Measurements from ENCODE around the gene MAVS.
"Not testable (repeated sequence)": the region's sequence is repeated elsewhere in the genome, so short reads cannot be mapped to it uniquely, and the experiment has no call there.

MAVS gene

GRCh38 chr20:3821996-3822395 lies 24.6 kb upstream of the MAVS start:
- ChIA-PET POLR2A (interaction anchor here (2.0 to 3.2 kb wide), 3 partner anchors 10 to 30 kb away, joined by 6 to 20 read pairs (median 10); no protein-coding TSS in a partner anchor), CTCF (no interaction called here)
- TF ChIP-seq ZNF384 (IDR thresholded peaks at IDR 0.05) = no peak
- TF ChIP-seq FOXK2 (IDR thresholded peaks at IDR 0.05) = no peak
- no peak for TF ChIP-seq L3MBTL2 (conservative IDR thresholded peaks at IDR 0.05)
- TF ChIP-seq TARDBP (IDR thresholded peaks at IDR 0.05) = no peak
- no peak for DNase-seq (ENCODE audit: extremely low spot score)

- ChIA-PET CTCF (no interaction called here), POLR2A (no interaction called here)
- DNase-seq (ENCODE audit: extremely low spot score) = no peak
- TF ChIP-seq CTBP1 (IDR thresholded peaks at IDR 0.05; ENCODE audit: borderline replicate concordance) = no peak
- no peak for TF ChIP-seq HDGF (IDR thresholded peaks at IDR 0.05; ENCODE audit: borderline replicate concordance)
- no peak for TF ChIP-seq FOXK2 (IDR thresholded peaks at IDR 0.05)
- TF ChIP-seq ELF4 (IDR thresholded peaks at IDR 0.05) = no peak
Measured at GRCh38 chr20:3823881-3824280, 22.8 kb upstream of the MAVS start.

- POLR2A ChIA-PET = interaction anchor here (1.1 kb wide), 1 partner anchor 20 kb away, joined by 3 read pairs; no protein-coding TSS in a partner anchor
- CTCF ChIA-PET = no interaction called here
- no peak for DNase-seq (ENCODE audit: extremely low spot score)
- TF ChIP-seq L3MBTL2 (conservative IDR thresholded peaks at IDR 0.05) = no peak
- TF ChIP-seq SUZ12 (IDR thresholded peaks at IDR 0.05) = no peak
- no peak for TF ChIP-seq ELF4 (IDR thresholded peaks at IDR 0.05)
- no peak for TF ChIP-seq NFRKB (IDR thresholded peaks at IDR 0.05)
- TF ChIP-seq BHLHE40 (IDR thresholded peaks at IDR 0.05; ENCODE audit: borderline replicate concordance) = no peak
- no peak for TF ChIP-seq ARNT (IDR thresholded peaks at IDR 0.05)
- no peak for TF ChIP-seq FOXK2 (IDR thresholded peaks at IDR 0.05)
- no peak for TF ChIP-seq LEF1 (IDR thresholded peaks at IDR 0.05; ENCODE audit: borderline replicate concordance)
- TF ChIP-seq ZNF384 (IDR thresholded peaks at IDR 0.05) = no peak
- no peak for TF ChIP-seq PKNOX1 (IDR thresholded peaks at IDR 0.05)
- no peak for TF ChIP-seq FOXM1 (IDR thresholded peaks at IDR 0.05; ENCODE audit: borderline replicate concordance)
- TF ChIP-seq HDGF (IDR thresholded peaks at IDR 0.05; ENCODE audit: borderline replicate concordance) = no peak
- TF ChIP-seq TARDBP (IDR thresholded peaks at IDR 0.05) = no peak
- no peak for TF ChIP-seq SP1 (IDR thresholded peaks at IDR 0.05)
- TF ChIP-seq CTBP1 (IDR thresholded peaks at IDR 0.05; ENCODE audit: borderline replicate concordance) = no peak
- TF ChIP-seq FOXA1 (IDR thresholded peaks at IDR 0.05) = no peak
Measured at GRCh38 chr20:3825526-3825925, 21.1 kb upstream of the MAVS start.

- ChIA-PET POLR2A (interaction anchor here (1.1 kb wide), 1 partner anchor 19 kb away, joined by 3 read pairs; no protein-coding TSS in a partner anchor), CTCF (no interaction called here)
- TF ChIP-seq ZNF384 (IDR thresholded peaks at IDR 0.05) = no peak
- no peak for DNase-seq (ENCODE audit: extremely low spot score)
Measured at GRCh38 chr20:3826420-3826819, 20.2 kb upstream of the MAVS start.

- CTCF ChIA-PET = no interaction called here
Measured at GRCh38 chr20:3828798-3829197, 17.8 kb upstream of the MAVS start.

GRCh38 chr20:3829891-3830290 lies 16.7 kb upstream of the MAVS start:
- POLR2A ChIA-PET = interaction anchor here (2.6 kb wide), 1 partner anchor 9 kb away, joined by 10 read pairs; the partner anchor contains the start of gene AP5S1
- CTCF ChIA-PET = interaction anchor here (0.6 kb wide), 1 partner anchor 11 kb away, joined by 3 read pairs; no protein-coding TSS in a partner anchor
- DNase-seq (ENCODE audit: extremely low spot score) = not testable (repeated sequence)

More at GRCh38 chr20:3828798-3829197, 17.8 kb upstream of the MAVS start:
- TF ChIP-seq HDGF (IDR thresholded peaks at IDR 0.05; ENCODE audit: borderline replicate concordance) = no peak
- no peak for TF ChIP-seq ARNT (IDR thresholded peaks at IDR 0.05)
- TF ChIP-seq BHLHE40 (IDR thresholded peaks at IDR 0.05; ENCODE audit: borderline replicate concordance) = no peak
- TF ChIP-seq SP1 (IDR thresholded peaks at IDR 0.05) = no peak
- no peak for TF ChIP-seq LEF1 (IDR thresholded peaks at IDR 0.05; ENCODE audit: borderline replicate concordance)
- no peak for TF ChIP-seq CTBP1 (IDR thresholded peaks at IDR 0.05; ENCODE audit: borderline replicate concordance)
- no peak for TF ChIP-seq FOXM1 (IDR thresholded peaks at IDR 0.05; ENCODE audit: borderline replicate concordance)
- TF ChIP-seq ZNF384 (IDR thresholded peaks at IDR 0.05) = no peak
- no peak for TF ChIP-seq FOXK2 (IDR thresholded peaks at IDR 0.05)
- no peak for TF ChIP-seq SUZ12 (IDR thresholded peaks at IDR 0.05)
- TF ChIP-seq L3MBTL2 (conservative IDR thresholded peaks at IDR 0.05) = no peak
- no peak for TF ChIP-seq PKNOX1 (IDR thresholded peaks at IDR 0.05)
- no peak for TF ChIP-seq TARDBP (IDR thresholded peaks at IDR 0.05)
- no peak for TF ChIP-seq ELF4 (IDR thresholded peaks at IDR 0.05)
- no peak for TF ChIP-seq NFRKB (IDR thresholded peaks at IDR 0.05)
- TF ChIP-seq FOXA1 (IDR thresholded peaks at IDR 0.05) = no peak
- POLR2A ChIA-PET = interaction anchor here (2.6 kb wide), 1 partner anchor 8 kb away, joined by 10 read pairs; the partner anchor contains the start of gene AP5S1
- DNase-seq (ENCODE audit: extremely low spot score) = no peak

- no peak for DNase-seq (ENCODE audit: extremely low spot score)
- TF ChIP-seq SUZ12 (IDR thresholded peaks at IDR 0.05) = no peak
- TF ChIP-seq LEF1 (IDR thresholded peaks at IDR 0.05; ENCODE audit: borderline replicate concordance) = no peak
- no peak for TF ChIP-seq FOXK2 (IDR thresholded peaks at IDR 0.05)
- TF ChIP-seq FOXA1 (IDR thresholded peaks at IDR 0.05) = no peak
- TF ChIP-seq ELF4 (IDR thresholded peaks at IDR 0.05) = no peak
- no peak for TF ChIP-seq TARDBP (IDR thresholded peaks at IDR 0.05)
- TF ChIP-seq FOXM1 (IDR thresholded peaks at IDR 0.05; ENCODE audit: borderline replicate concordance) = no peak
- TF ChIP-seq NFRKB (IDR thresholded peaks at IDR 0.05) = no peak
- TF ChIP-seq PKNOX1 (IDR thresholded peaks at IDR 0.05) = no peak
- TF ChIP-seq HDGF (IDR thresholded peaks at IDR 0.05; ENCODE audit: borderline replicate concordance) = no peak
- TF ChIP-seq ARNT (IDR thresholded peaks at IDR 0.05) = no peak
- TF ChIP-seq L3MBTL2 (conservative IDR thresholded peaks at IDR 0.05) = no peak
- POLR2A ChIA-PET = no interaction called here
- CTCF ChIA-PET = no interaction called here
Measured at GRCh38 chr20:3836132-3836531, 10.5 kb upstream of the MAVS start.
